Caco-2 (cell line): Measurements from ENCODE around the gene SMG7. TPM values are rescaled to one million over a fixed set of nuclear protein-coding genes. Genes with fewer than 3 reads are reported as not detected.
"Not testable (repeated sequence)": the region's sequence is repeated elsewhere in the genome, so short reads cannot be mapped to it uniquely, and the experiment has no call there.

Source experiments
- Bru-seq: library from RNA; stranded (reverse); fragments of 400-500 nt; gene quantifications from one replicate; lab custom pipeline; 2021; lab: Mats Ljungman, UMichigan
- BruChase-seq, 2 experiments: library from RNA; stranded (reverse); fragments of 400-500 nt; gene quantifications; one replicate each; lab custom pipeline; 2021; lab: Mats Ljungman, UMichigan
- BruUV-seq: library from RNA; stranded (reverse); fragments of 400-500 nt; replicated peaks from 2 replicates; lab custom pipeline; 2021; lab: Mats Ljungman, UMichigan
- CTCF ChIA-PET: fragments of 300-600 bp; sonication (Branson Sonifier 250); formaldehyde crosslinking; loops from one replicate; lab custom pipeline; 2022; ENCODE audit warnings: antibody characterized with exemption; lab: Charles Lee
- POLR2A ChIA-PET: fragments of 300-600 bp; sonication (Branson Sonifier 250); formaldehyde crosslinking; loops from one replicate; lab custom pipeline; 2022; ENCODE audit warnings: antibody characterized with exemption; lab: Charles Lee
- DNase-seq, 2 experiments: peaks; one replicate each; pipeline versions ENCODE4 v3.0.0 to v3.0.0-alpha.2; 2020 to 2022
- H3K27me3 ChIP-seq: replicated peaks from 2 replicates; pipeline ENCODE4 v1.6.0; 2011; ENCODE audit warnings: low read length; ENCODE audit not compliant: control insufficient read depth, insufficient read depth
- H3K36me3 ChIP-seq: 2 replicates; pipeline ENCODE4 v1.5.1; 2011; ENCODE audit warnings: low read length; ENCODE audit not compliant: control insufficient read depth, insufficient read depth
- H3K4me1 ChIP-seq: fragments of 250-450 bp; sonication (Bioruptor Pico); 2 replicates; pipeline ENCODE4 v1.5.1; 2020; ENCODE audit warnings: mild to moderate bottlenecking
- H3K4me3 ChIP-seq: 2 replicates; pipeline ENCODE4 v1.5.1; 2011; ENCODE audit warnings: low read depth, mild to moderate bottlenecking, control low read depth, low read length
- H3K9me3 ChIP-seq: fragments of 250-450 bp; sonication (Bioruptor Pico); 2 replicates; pipeline ENCODE4 v1.5.1; 2020; ENCODE audit warnings: mild to moderate bottlenecking, moderate library complexity
- H3K27ac Mint-ChIP-seq: one replicate; pipeline ENCODE4 v1.8.0; 2022; ENCODE audit warnings: mixed read lengths; ENCODE audit not compliant: unreplicated experiment
- H3K27me3 Mint-ChIP-seq: one replicate; pipeline ENCODE4 v1.8.0; 2022; ENCODE audit warnings: mixed read lengths; ENCODE audit not compliant: insufficient read depth, unreplicated experiment
- H3K36me3 Mint-ChIP-seq: one replicate; pipeline ENCODE4 v1.8.0; 2022; ENCODE audit warnings: mild to moderate bottlenecking, mixed read lengths; ENCODE audit not compliant: insufficient read depth, unreplicated experiment
- H3K4me1 Mint-ChIP-seq: one replicate; pipeline ENCODE4 v1.8.0; 2022; ENCODE audit warnings: low read depth, mixed read lengths; ENCODE audit not compliant: unreplicated experiment
- H3K4me3 Mint-ChIP-seq: one replicate; pipeline ENCODE4 v1.8.0; 2022; ENCODE audit warnings: mild to moderate bottlenecking, moderate library complexity, mixed read lengths; ENCODE audit not compliant: unreplicated experiment
- H3K9me3 Mint-ChIP-seq: one replicate; pipeline ENCODE4 v1.8.0; 2022; ENCODE audit warnings: mixed read lengths; ENCODE audit not compliant: unreplicated experiment
- CTCF ChIP-seq, 2 experiments: fragments of 200-600 bp in 1 of 2; IDR thresholded peaks; 1 replicate in 1 of 2; 2 replicates in 1 of 2; pipeline versions ENCODE4 v1.5.1 to v1.8.0; 2011 to 2022; ENCODE audit warnings: antibody characterized with exemption in 1 of 2, control low read depth in 1 of 2, inconsistent platforms in 1 of 2, low read depth in 1 of 2, low read length in 1 of 2, mild to moderate bottlenecking in 1 of 2, moderate library complexity in 1 of 2; ENCODE audit not compliant: insufficient read depth in 1 of 2, severe bottlenecking in 1 of 2, unreplicated experiment in 1 of 2
- intact Hi-C: fragments of 100-400 bp; cut with micrococcal nuclease; formaldehyde crosslinking; loops from one replicate; pipeline ENCODE4 v1.10.0; 2022; ENCODE audit not compliant: unreplicated experiment
- long read RNA-seq: library from polyadenylated mRNA; stranded (forward); transcript quantifications from one replicate; pipeline ENCODE4 v2.0.0, GENCODE V29; 2022
- total RNA-seq: library from RNA; stranded (reverse); gene quantifications from 2 replicates; pipeline ENCODE4 v1.2.3, GENCODE V29; 2022

SMG7 gene
- total RNA-seq (57.8 and 60.2 TPM in 2 replicates), Bru-seq, nascent RNA (percentile 93 among the genes with signal in this experiment), BruChase-seq, experiment 1, labeled RNA remaining after a 2-hour chase (percentile 90 among the genes with signal in this experiment), BruChase-seq, experiment 2, labeled RNA remaining after a 6-hour chase (percentile 87 among the genes with signal in this experiment)
- long read RNA-seq, full-length matches to known transcripts, result 10 of 33 reads
- long read RNA-seq, partial matches to known transcripts, result 14 of 33 reads
- long read RNA-seq, other reads (novel, unspliced or antisense), result 9 of 33 reads

- Mint-ChIP-seq H3K9me3 (no peaks in the 10 kb centered on the region), H3K27ac (peak within 1 kb of the TSS; percentile 100), H3K36me3 (peaks cover 28% of the 10 kb centered on the region), H3K27me3 (no peaks in the 10 kb centered on the region), H3K4me1 (peaks cover 11% of the 10 kb centered on the region), H3K4me3 (peak within 1 kb of the TSS; percentile 97)
- Histone ChIP-seq H3K36me3 (no peaks in the 10 kb centered on the region; the same call in 1 of the 2 replicates), H3K4me1 (peaks cover 9% of the 10 kb centered on the region; the same call in 1 of the 2 replicates), H3K9me3 (no peaks in the 10 kb centered on the region), H3K27me3 (no peaks in the 10 kb centered on the region), H3K4me3 (peak within 1 kb of the TSS; percentile 87)
- intact Hi-C loops, result loop anchor here (5.0 kb wide), 2 partner anchors 45 to 505 kb away; no protein-coding TSS in a partner anchor
- BruUV-seq, result no TSS peak
- peak in 1 of 2 experiments; percentile 44 for DNase-seq
- ChIA-PET CTCF (interaction anchor here (0.6 to 0.7 kb wide), 2 partner anchors 81 to 915 kb away, joined by 3 read pairs; no protein-coding TSS in a partner anchor), POLR2A (interaction anchor here (0.6 kb wide), 3 partner anchors 41 to 420 kb away, joined by 3 to 15 read pairs (median 3); no protein-coding TSS in a partner anchor)
- no peak for TF ChIP-seq CTCF (IDR thresholded peaks at IDR 0.05; ENCODE audit: insufficient read depth in 1 of 2, low read depth in 1 of 2, low read length in 1 of 2, severe bottlenecking in 1 of 2, unreplicated experiment in 1 of 2)
Observed at GRCh38 chr1:183472488-183473216, at the start of gene SMG7. TSS of gene SMG7 (plus strand) at chr1:183472499. CDS start at chr1:183472621, 122 bp downstream.

GRCh38 chr1:183423541-183423940, 48.8 kb upstream of the SMG7 start:
- Mint-ChIP-seq H3K4me3 (no peak overlapping the region), H3K9me3 (peaks cover 4% of the 10 kb centered on the region), H3K27ac (no peak overlapping the region), H3K4me1 (peaks cover 30% of the 10 kb centered on the region), H3K36me3 (no peaks in the 10 kb centered on the region), H3K27me3 (no peaks in the 10 kb centered on the region)
- Histone ChIP-seq H3K4me3 (no peak overlapping the region), H3K27me3 (no peaks in the 10 kb centered on the region), H3K36me3 (no peaks in the 10 kb centered on the region; the same call in 1 of the 2 replicates), H3K4me1 (peaks cover 24% of the 10 kb centered on the region), H3K9me3 (0 out of 2 replicates have a peak, but pooled peaks cover 3% of the 10 kb centered on the region)
- TF ChIP-seq CTCF (IDR thresholded peaks at IDR 0.05; ENCODE audit: insufficient read depth in 1 of 2, low read depth in 1 of 2, low read length in 1 of 2, severe bottlenecking in 1 of 2, unreplicated experiment in 1 of 2), result no peak
- intact Hi-C loops, result loop anchor here (5.0 kb wide), 1 partner anchor 44 kb away; no protein-coding TSS in a partner anchor
- ChIA-PET CTCF (no interaction called here), POLR2A (no interaction called here)
- BruUV-seq, result no TSS peak
- DNase-seq, result no peak

- intact Hi-C loops, result loop anchor here (5.0 kb wide), 1 partner anchor 43 kb away; no protein-coding TSS in a partner anchor
- Histone ChIP-seq H3K36me3 (no peaks in the 10 kb centered on the region; the same call in 1 of the 2 replicates), H3K9me3 (0 out of 2 replicates have a peak, but pooled peaks cover 3% of the 10 kb centered on the region), H3K27me3 (no peaks in the 10 kb centered on the region), H3K4me3 (no peak overlapping the region), H3K4me1 (peaks cover 25% of the 10 kb centered on the region)
- DNase-seq, result no peak
- ChIA-PET CTCF (no interaction called here), POLR2A (no interaction called here)
- no peak for TF ChIP-seq CTCF (IDR thresholded peaks at IDR 0.05; ENCODE audit: insufficient read depth in 1 of 2, low read depth in 1 of 2, low read length in 1 of 2, severe bottlenecking in 1 of 2, unreplicated experiment in 1 of 2)
- Mint-ChIP-seq H3K27ac (no peak overlapping the region), H3K36me3 (no peaks in the 10 kb centered on the region), H3K9me3 (peaks cover 13% of the 10 kb centered on the region), H3K4me1 (peaks cover 28% of the 10 kb centered on the region), H3K4me3 (no peak overlapping the region), H3K27me3 (no peaks in the 10 kb centered on the region)
- no TSS peak for BruUV-seq
Observed at GRCh38 chr1:183424691-183425090, 47.6 kb upstream of the SMG7 start.

- H3K27ac Mint-ChIP-seq, result peak overlapping the region; percentile 59
Observed at GRCh38 chr1:183427591-183427990, 44.7 kb upstream of the SMG7 start.

More at GRCh38 chr1:183427591-183427990, 44.7 kb upstream of the SMG7 start:
- BruUV-seq, H3K36me3 ChIP-seq, H3K4me3 Mint-ChIP-seq, H3K27me3 Mint-ChIP-seq, H3K27me3 ChIP-seq, H3K4me3 ChIP-seq, H3K9me3 ChIP-seq, POLR2A ChIA-PET, intact Hi-C loops, H3K36me3 Mint-ChIP-seq: not testable (repeated sequence)
- Mint-ChIP-seq H3K4me1 (peaks cover 30% of the 10 kb centered on the region), H3K9me3 (peaks cover 22% of the 10 kb centered on the region)
- peak; percentile 58 to 67 for DNase-seq
- peaks cover 23% of the 10 kb centered on the region for H3K4me1 ChIP-seq
- CTCF ChIA-PET, result interaction anchor here (1.2 kb wide), 1 partner anchor 199 kb away, joined by 3 read pairs; no protein-coding TSS in a partner anchor
